Tibial nerve (tissue), 4 donors: ENCODE measurements around the gene MAPK6. TPM values are rescaled to one million over a fixed set of nuclear protein-coding genes. Genes with fewer than 3 reads are reported as not detected.

Source experiments
- DNase-seq, 2 donors: peaks; one replicate each; pipeline ENCODE4 v3.0.0-alpha.2; 2019; ENCODE audit warnings: low spot score in 2 of 2
- H3K27ac ChIP-seq, 4 donors: fragments of 200-600 bp; sonication (generic) in 3 of 4; one replicate each; pipeline ENCODE4 v1.5.1; 2017 to 2019; ENCODE audit warnings: mild to moderate bottlenecking in 1 of 4
- H3K27me3 ChIP-seq, 2 donors: fragments of 200-600 bp; sonication (generic) in 1 of 2; one replicate each; pipeline versions ENCODE4 v1.5.1 to v1.6.0; 2017 to 2019
- H3K36me3 ChIP-seq, 3 donors: fragments of 200-600 bp; sonication (generic); one replicate each; pipeline ENCODE4 v1.5.1; 2018 to 2019
- H3K4me1 ChIP-seq, 4 donors: fragments of 200-600 bp; sonication (generic) in 3 of 4; one replicate each; pipeline ENCODE4 v1.5.1; 2017 to 2019
- H3K4me3 ChIP-seq, 4 donors: fragments of 200-600 bp; sonication (generic) in 3 of 4; one replicate each; pipeline ENCODE4 v1.5.1; 2017 to 2019; ENCODE audit warnings: mild to moderate bottlenecking in 1 of 4, moderate library complexity in 1 of 4
- H3K9me3 ChIP-seq, 4 donors: fragments of 200-600 bp; sonication (generic) in 3 of 4; one replicate each; pipeline ENCODE4 v1.5.1; 2017 to 2019
- CTCF ChIP-seq, 5 experiments: fragments of 200-600 bp in 3 of 5; fragments of 450-650 bp in 2 of 5; sonication (generic) in 3 of 5; IDR thresholded peaks; one replicate each; pipeline ENCODE4 v1.5.1; 2016 to 2019; ENCODE audit warnings: antibody characterized with exemption in 5 of 5, mild to moderate bottlenecking in 3 of 5, moderate library complexity in 2 of 5
- EP300 ChIP-seq, 2 donors: sonication (generic); formaldehyde crosslinking; IDR thresholded peaks; one replicate each; pipeline ENCODE4 v1.6.1; 2017; ENCODE audit warnings: antibody characterized with exemption in 2 of 2, mild to moderate bottlenecking in 1 of 2
- POLR2A ChIP-seq, 2 donors: fragments of 450-650 bp; IDR thresholded peaks; one replicate each; pipeline ENCODE4 v1.6.1; 2017; ENCODE audit warnings: antibody characterized with exemption in 2 of 2, mild to moderate bottlenecking in 2 of 2, moderate library complexity in 2 of 2
- WGBS, 2 donors: methylation state at CpG; one replicate each; pipeline ENCODE4 v1.1.5; 2018; 5-methylcytosine and 5-hydroxymethylcytosine counted together
- total RNA-seq, 4 donors: library from RNA; depleted of rRNA; stranded (reverse); fragments of >200 nt; gene quantifications; one replicate each; pipeline ENCODE4 v1.1.0, GENCODE V29; 2016

MAPK6 gene
- total RNA-seq, 4 donors from 2014 or later = 9.6 to 20.9 (median 16.5) TPM

DNA sequence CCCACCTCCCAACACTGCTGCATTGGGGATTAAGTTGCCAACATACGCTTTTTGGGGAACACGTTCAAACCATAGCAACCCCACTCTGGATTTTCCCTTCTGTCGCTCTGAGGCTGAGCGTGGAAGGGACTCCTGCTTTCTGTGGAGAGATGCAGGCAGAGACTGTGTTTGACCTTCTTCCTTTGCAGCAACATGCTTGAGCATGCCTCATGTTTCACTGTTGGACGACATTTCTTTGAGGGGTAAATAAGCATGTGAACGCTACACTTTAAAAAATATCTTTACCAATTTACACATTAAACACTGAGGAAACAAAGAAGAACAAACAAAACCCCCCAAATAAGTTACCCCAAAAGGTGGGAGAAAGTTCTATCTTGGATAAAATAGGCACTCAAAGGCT lies 14.2 kb upstream of the MAPK6 start:
- Histone ChIP-seq H3K4me1 (no peaks in the 10 kb centered on the region), H3K27ac (no peak overlapping the region), H3K27me3 (no peaks in the 10 kb centered on the region), H3K36me3 (no peaks in the 10 kb centered on the region), H3K4me3 (no peak overlapping the region), H3K9me3 (no peaks in the 10 kb centered on the region)
- 92 to 96% methylated on average over 6 of the region's 6 CpGs for WGBS, 2 donors
- no peak for TF ChIP-seq EP300 (IDR thresholded peaks at IDR 0.05)
- TF ChIP-seq CTCF (IDR thresholded peaks at IDR 0.05) = no peak
- no peak for TF ChIP-seq POLR2A (IDR thresholded peaks at IDR 0.05)
- DNase-seq = no peak

- H3K27me3 ChIP-seq = no peaks in the 10 kb centered on the region
- no peak for DNase-seq
- no peaks in the 10 kb centered on the region for H3K36me3 ChIP-seq
- no peaks in the 10 kb centered on the region for H3K9me3 ChIP-seq
- 75 to 76% methylated on average over 5 of the region's 5 CpGs for WGBS, 2 donors
- no peaks in the 10 kb centered on the region for H3K4me1 ChIP-seq
- no peak for TF ChIP-seq POLR2A (IDR thresholded peaks at IDR 0.05)
- TF ChIP-seq CTCF (IDR thresholded peaks at IDR 0.05) = no peak
- no peak for TF ChIP-seq EP300 (IDR thresholded peaks at IDR 0.05)
- H3K27ac ChIP-seq = no peak overlapping the region
- H3K4me3 ChIP-seq = no peak overlapping the region
Measured at GRCh38 chr15:52005748-52006701, 13.0 kb upstream of the MAPK6 start.

GRCh38 chr15:52006702-52007340 lies 12.2 kb upstream of the MAPK6 start:
- no peak for DNase-seq
- TF ChIP-seq EP300 (IDR thresholded peaks at IDR 0.05) (no peak), CTCF (IDR thresholded peaks at IDR 0.05) (no peak), POLR2A (IDR thresholded peaks at IDR 0.05) (no peak)
- Histone ChIP-seq H3K9me3 (no peaks in the 10 kb centered on the region), H3K27me3 (no peaks in the 10 kb centered on the region), H3K4me1 (peaks cover 0 to 7% (median 2%) of the 10 kb centered on the region in 4 donors), H3K27ac (no peak overlapping the region), H3K36me3 (no peaks in the 10 kb centered on the region), H3K4me3 (no peak overlapping the region)
- 61 to 73% methylated on average over 3 of the region's 3 CpGs for WGBS, 2 donors

DNA sequence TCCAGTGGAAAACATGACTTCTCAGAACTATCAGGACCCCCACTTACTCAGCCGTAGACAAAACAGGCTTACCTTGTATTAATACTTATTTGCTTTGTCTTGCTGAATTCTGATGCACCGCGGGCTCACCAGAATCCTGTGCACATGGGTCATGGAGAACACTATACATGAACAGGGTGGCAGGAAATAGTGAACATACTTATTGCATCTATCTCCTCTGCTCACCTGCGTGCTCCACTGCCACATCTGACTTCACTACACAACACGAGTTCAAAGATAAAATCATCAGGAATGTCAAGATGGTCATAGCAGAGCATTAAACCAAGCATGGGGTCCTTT lies 10.7 kb upstream of the MAPK6 start:
- Histone ChIP-seq H3K27me3 (no peaks in the 10 kb centered on the region), H3K9me3 (no peaks in the 10 kb centered on the region), H3K27ac (no peak overlapping the region), H3K36me3 (no peaks in the 10 kb centered on the region), H3K4me1 (peaks cover 0 to 15% (median 4%) of the 10 kb centered on the region in 4 donors), H3K4me3 (no peak overlapping the region)
- TF ChIP-seq POLR2A (IDR thresholded peaks at IDR 0.05) = no peak
- no peak for DNase-seq
- 92 to 95% methylated on average over 5 of the region's 5 CpGs for WGBS, 2 donors

DNA sequence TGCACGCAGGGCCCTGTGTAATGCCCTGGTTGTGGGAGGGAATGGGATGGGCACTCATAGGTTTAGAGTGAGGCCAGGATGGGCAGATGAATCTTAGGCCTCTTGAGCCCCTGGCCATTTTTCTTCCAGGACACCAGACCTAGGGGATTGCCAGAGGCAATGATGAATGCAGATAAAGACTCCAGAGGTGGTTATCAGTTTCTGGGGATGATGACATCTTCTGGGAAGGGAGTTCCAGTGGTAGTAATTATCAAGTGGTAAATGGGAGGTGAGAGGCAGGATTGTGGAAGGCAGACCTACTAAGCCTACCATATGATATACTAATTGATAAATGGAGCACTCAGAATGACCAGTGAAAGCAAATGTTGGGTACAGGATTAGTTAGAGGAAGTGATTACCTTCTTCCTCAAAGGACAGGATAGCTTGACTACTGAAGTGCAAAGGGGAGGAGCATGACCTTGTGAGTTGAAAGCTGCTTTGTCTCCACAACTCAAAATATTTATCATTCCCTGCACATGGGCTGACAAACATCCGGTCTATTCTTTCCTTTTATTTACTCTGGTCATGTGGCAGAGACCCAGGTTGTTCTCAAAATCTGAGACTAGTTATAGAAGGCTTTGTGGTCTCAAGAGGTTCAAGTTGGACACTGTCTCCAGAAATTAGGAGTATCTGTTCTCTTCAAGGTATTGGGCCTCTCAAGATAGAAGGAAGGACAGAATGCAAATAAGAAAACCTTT lies 10.2 kb upstream of the MAPK6 start:
- peaks cover 0 to 15% (median 4%) of the 10 kb centered on the region in 4 donors for H3K4me1 ChIP-seq
- no peak overlapping the region for H3K27ac ChIP-seq
- 60 to 61% methylated on average over 2 of the region's 2 CpGs for WGBS, 2 donors
- no peaks in the 10 kb centered on the region for H3K9me3 ChIP-seq
- TF ChIP-seq EP300 (IDR thresholded peaks at IDR 0.05) (no peak), POLR2A (IDR thresholded peaks at IDR 0.05) (no peak)
- no peaks in the 10 kb centered on the region for H3K36me3 ChIP-seq
- no peak for DNase-seq
- no peaks in the 10 kb centered on the region for H3K27me3 ChIP-seq
- no peak overlapping the region for H3K4me3 ChIP-seq
